Activated T-helper 9 cell treated with anti-CD3 and anti-CD28 coated beads, Interleukin-2, amount 50 U/mL, for 16 hours (primary cell): ENCODE results near the gene GLIS1.
"Not testable (repeated sequence)": the region's sequence is repeated elsewhere in the genome, so short reads cannot be mapped to it uniquely, and the experiment has no call there.

Experiments
- DNase-seq: peaks from one replicate; pipeline ENCODE4 v3.0.0-alpha.2; 2020; ENCODE audit warnings: low read depth

Gene GLIS1

GRCh38 chr1:53561503-53562105 lies 177.4 kb downstream of the GLIS1 start:
- DNase-seq: no peak

- no peak for DNase-seq
Observed at GRCh38 chr1:53560581-53561502, 178.1 kb downstream of the GLIS1 start.

- DNase-seq: no peak
Observed at GRCh38 chr1:53559854-53560580, 178.9 kb downstream of the GLIS1 start.

GRCh38 chr1:53559391-53559815 lies 179.6 kb downstream of the GLIS1 start:
- DNase-seq: no peak

GRCh38 chr1:53558739-53559315 lies 180.1 kb downstream of the GLIS1 start:
- DNase-seq: no peak

GRCh38 chr1:53557830-53558738 lies 180.9 kb downstream of the GLIS1 start:
- DNase-seq: no peak

GRCh38 chr1:53557369-53557768 lies 181.6 kb downstream of the GLIS1 start:
- no peak for DNase-seq

GRCh38 chr1:53556657-53557227 lies 182.2 kb downstream of the GLIS1 start:
- no peak for DNase-seq

- not testable (repeated sequence) for DNase-seq
Observed at GRCh38 chr1:53555620-53556326, 183.2 kb downstream of the GLIS1 start.

- no peak for DNase-seq
Observed at GRCh38 chr1:53554592-53555305, 184.2 kb downstream of the GLIS1 start.

- no peak for DNase-seq
Observed at GRCh38 chr1:53553734-53554509, 185.0 kb downstream of the GLIS1 start.

- DNase-seq: no peak
Observed at GRCh38 chr1:53552981-53553733, 185.8 kb downstream of the GLIS1 start.

GRCh38 chr1:53552146-53552861 lies 186.7 kb downstream of the GLIS1 start:
- DNase-seq: no peak

- no peak for DNase-seq
Observed at GRCh38 chr1:53551428-53551995, 187.5 kb downstream of the GLIS1 start.

- no peak for DNase-seq
Observed at GRCh38 chr1:53550201-53550741, 188.7 kb downstream of the GLIS1 start.

GRCh38 chr1:53549781-53550180 lies 189.2 kb downstream of the GLIS1 start:
- no peak for DNase-seq

- DNase-seq: no peak
Observed at GRCh38 chr1:53549287-53549686, 189.7 kb downstream of the GLIS1 start.
